Kidney epithelial cell (primary cell): ENCODE data around the gene POSTN. TPM values are rescaled to one million over a fixed set of nuclear protein-coding genes. Genes with fewer than 3 reads are reported as not detected.

Experiments used
- DNase-seq: peaks from one replicate; pipeline ENCODE4 v3.0.0-alpha.2; 2010; ENCODE audit warnings: low read depth
- H3K27me3 ChIP-seq: 2 replicates; pipeline ENCODE4 v1.6.0; 2011; ENCODE audit warnings: low read length; ENCODE audit not compliant: control insufficient read depth, insufficient read depth
- H3K36me3 ChIP-seq: 2 replicates; pipeline ENCODE4 v1.5.1; 2011; ENCODE audit warnings: low read length; ENCODE audit not compliant: control insufficient read depth, insufficient read depth
- H3K4me3 ChIP-seq: 2 replicates; pipeline ENCODE4 v1.5.1; 2011; ENCODE audit warnings: low read depth, mild to moderate bottlenecking, control low read depth, low read length
- CTCF ChIP-seq: IDR thresholded peaks from 2 replicates; pipeline ENCODE4 v1.5.1; 2011; ENCODE audit warnings: mild to moderate bottlenecking, moderate library complexity, low read length, control low read depth, inconsistent platforms; ENCODE audit not compliant: insufficient read depth, poor library complexity, severe bottlenecking
- total RNA-seq: library from RNA; depleted of rRNA; stranded (reverse); fragments of >200 nt; gene quantifications from 2 replicates; pipeline ENCODE4 v1.2.3, GENCODE V29; 2015

POSTN gene
- total RNA-seq, 1 donor from 2014 or later, result 22.2 TPM

DNA sequence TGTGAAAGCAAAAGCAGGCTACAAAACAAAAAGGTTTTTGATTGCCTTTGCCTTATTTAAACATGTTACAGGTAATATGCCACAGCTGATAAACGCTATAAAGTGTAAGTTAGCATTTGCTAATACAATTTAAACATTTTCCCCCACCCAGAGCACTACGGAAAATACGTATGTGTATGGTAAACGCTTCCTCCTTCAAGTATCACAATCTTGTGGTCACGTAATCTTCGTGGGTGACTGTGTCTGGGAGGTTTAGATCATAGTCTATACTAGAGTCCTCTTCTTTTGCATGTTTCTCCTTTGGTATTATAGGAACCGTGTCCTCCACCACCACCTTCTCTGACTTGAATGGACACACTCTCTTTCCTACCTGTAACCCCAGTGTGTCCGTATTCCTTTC, 38.1 kb upstream of the POSTN start:
- DNase-seq, result no peak
- Histone ChIP-seq H3K36me3 (no peaks in the 10 kb centered on the region), H3K27me3 (no peaks in the 10 kb centered on the region), H3K4me3 (no peak overlapping the region)
- no peak for TF ChIP-seq CTCF

GRCh38 chr13:37632294-37632693, 33.7 kb upstream of the POSTN start:
- no peak for DNase-seq
- Histone ChIP-seq H3K4me3 (no peak overlapping the region), H3K27me3 (no peaks in the 10 kb centered on the region), H3K36me3 (no peaks in the 10 kb centered on the region)
- TF ChIP-seq CTCF, result no peak

GRCh38 chr13:37627428-37627827, 28.9 kb upstream of the POSTN start:
- no peak for TF ChIP-seq CTCF
- no peaks in the 10 kb centered on the region for H3K36me3 ChIP-seq
- H3K27me3 ChIP-seq, result no peaks in the 10 kb centered on the region
- no peak overlapping the region for H3K4me3 ChIP-seq
- no peak for DNase-seq

- H3K4me3 ChIP-seq, result no peak overlapping the region
- no peaks in the 10 kb centered on the region for H3K27me3 ChIP-seq
- no peak for TF ChIP-seq CTCF
- DNase-seq, result no peak
- H3K36me3 ChIP-seq, result no peaks in the 10 kb centered on the region
These were observed 23.3 kb upstream of the POSTN start for GRCh38 chr13:37621811-37622361.

- no peak for TF ChIP-seq CTCF
- no peak overlapping the region for H3K4me3 ChIP-seq
- H3K36me3 ChIP-seq, result no peaks in the 10 kb centered on the region
- no peaks in the 10 kb centered on the region for H3K27me3 ChIP-seq
- DNase-seq, result peak; percentile 10
These were observed 20.0 kb upstream of the POSTN start for GRCh38 chr13:37618554-37618953.

DNA sequence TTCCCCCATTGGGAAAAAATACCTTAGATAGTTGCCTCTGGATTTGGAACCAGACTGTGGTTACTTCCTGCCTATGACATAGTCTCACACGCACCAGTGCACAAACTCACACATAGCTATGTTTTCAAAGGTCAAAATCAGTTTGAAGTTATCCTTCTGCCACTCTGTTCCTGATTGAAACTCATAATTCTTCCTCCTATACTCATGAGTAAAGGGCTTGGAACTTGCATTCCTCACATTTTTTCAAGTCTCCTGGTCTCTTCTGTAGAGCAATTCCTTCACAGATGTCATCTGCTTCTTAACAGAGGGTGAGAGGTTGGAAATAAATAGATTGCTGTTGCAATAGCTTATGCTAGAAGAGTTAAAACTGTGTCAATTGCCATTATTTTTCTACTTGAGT, 18.6 kb upstream of the POSTN start:
- no peaks in the 10 kb centered on the region for H3K27me3 ChIP-seq
- no peak overlapping the region for H3K4me3 ChIP-seq
- DNase-seq, result peak; percentile 91
- no peak for TF ChIP-seq CTCF
- no peaks in the 10 kb centered on the region for H3K36me3 ChIP-seq
